WTC11 (cell line): ENCODE results near the gene SDK2. TPM values are rescaled to one million over a fixed set of nuclear protein-coding genes. Genes with fewer than 3 reads are reported as not detected.

Experiments
- ATAC-seq: fragments of 200-7000 bp; cut with Tn5 transposase; 2 replicates; pipeline ENCODE4 v1.10.0; 2021; ENCODE audit warnings: mild to moderate bottlenecking, moderate library complexity
- CTCF ChIA-PET: fragments of 300-600 bp; sonication (Branson Sonifier 250); formaldehyde crosslinking; loops from one replicate; lab custom pipeline; 2021; ENCODE audit warnings: antibody characterized with exemption; lab: Charles Lee
- POLR2A ChIA-PET: fragments of 350-600 bp; sonication (Branson Sonifier 250); formaldehyde crosslinking; loops from one replicate; lab custom pipeline; 2021; ENCODE audit warnings: antibody characterized with exemption; lab: Charles Lee
- DNase-seq: peaks from one replicate; pipeline ENCODE4 v3.0.0; 2021; ENCODE audit warnings: low spot score
- H3K27ac Mint-ChIP-seq: 2 replicates; pipeline ENCODE4 v1.8.0; 2021; ENCODE audit warnings: mixed read lengths
- H3K27me3 Mint-ChIP-seq: 2 replicates; pipeline ENCODE4 v1.8.0; 2021; ENCODE audit warnings: low read depth, mild to moderate bottlenecking, moderate library complexity, mixed read lengths
- H3K36me3 Mint-ChIP-seq: 2 replicates; pipeline ENCODE4 v1.8.0; 2021; ENCODE audit warnings: mixed read lengths
- H3K4me1 Mint-ChIP-seq: 2 replicates; pipeline ENCODE4 v1.8.0; 2022; ENCODE audit warnings: mixed read lengths
- H3K4me3 Mint-ChIP-seq: 2 replicates; pipeline ENCODE4 v1.8.0; 2021; ENCODE audit warnings: mild to moderate bottlenecking, moderate library complexity, mixed read lengths
- H3K9me3 Mint-ChIP-seq: 2 replicates; pipeline ENCODE4 v1.8.0; 2021; ENCODE audit warnings: mixed read lengths
- AR ChIP-seq: fragments of 250-450 bp; sonication (Bioruptor Pico); IDR thresholded peaks from 2 replicates; pipeline ENCODE4 v1.9.0; 2021; ENCODE audit warnings: mild to moderate bottlenecking
- CDX4 ChIP-seq: fragments of 250-450 bp; sonication (Bioruptor Pico); IDR thresholded peaks from 2 replicates; pipeline ENCODE4 v1.9.0; 2021; ENCODE audit warnings: moderate library complexity, mild to moderate bottlenecking, inconsistent platforms, borderline replicate concordance
- E2F1 ChIP-seq: sonication (generic); formaldehyde crosslinking; IDR thresholded peaks from 2 replicates; pipeline ENCODE4 v1.8.0; 2022; ENCODE audit warnings: mild to moderate bottlenecking, missing genetic modification reagents
- ESRRA ChIP-seq: sonication (generic); formaldehyde crosslinking; IDR thresholded peaks from 2 replicates; pipeline ENCODE4 v1.8.1; 2022; ENCODE audit warnings: mild to moderate bottlenecking, missing genetic modification reagents, borderline replicate concordance
- FOXK1 ChIP-seq: sonication (generic); formaldehyde crosslinking; IDR thresholded peaks from 2 replicates; pipeline ENCODE4 v1.8.0; 2022; ENCODE audit warnings: mild to moderate bottlenecking, moderate library complexity, missing genetic modification reagents
- GTF2I ChIP-seq: fragments of 250-450 bp; sonication (Bioruptor Pico); conservative IDR thresholded peaks from 2 replicates; pipeline ENCODE4 v1.4.0; 2021; ENCODE audit warnings: mild to moderate bottlenecking
- IRF2 ChIP-seq: sonication (generic); formaldehyde crosslinking; IDR thresholded peaks from 2 replicates; pipeline ENCODE4 v1.8.0; 2022; ENCODE audit warnings: low read depth, missing genetic modification reagents, borderline replicate concordance
- MLX ChIP-seq: sonication (generic); formaldehyde crosslinking; IDR thresholded peaks from 2 replicates; pipeline ENCODE4 v1.8.1; 2023; ENCODE audit warnings: mild to moderate bottlenecking, missing genetic modification reagents, moderate library complexity
- NR3C1 ChIP-seq: sonication (generic); formaldehyde crosslinking; conservative IDR thresholded peaks from 2 replicates; pipeline ENCODE4 v1.8.1; 2023; ENCODE audit warnings: low read depth, mild to moderate bottlenecking, missing genetic modification reagents
- PRDM15 ChIP-seq: sonication (generic); formaldehyde crosslinking; IDR thresholded peaks from 2 replicates; pipeline ENCODE4 v1.8.0; 2022; ENCODE audit warnings: missing genetic modification reagents
- SP1 ChIP-seq: sonication (generic); formaldehyde crosslinking; conservative IDR thresholded peaks from 2 replicates; pipeline ENCODE4 v1.8.1; 2022; ENCODE audit warnings: missing genetic modification reagents
- TCF7 ChIP-seq: sonication (generic); formaldehyde crosslinking; IDR thresholded peaks from 2 replicates; pipeline ENCODE4 v1.8.0; 2022; ENCODE audit warnings: mild to moderate bottlenecking, low read depth, missing genetic modification reagents, moderate library complexity
- ZBTB21 ChIP-seq: sonication (generic); formaldehyde crosslinking; IDR thresholded peaks from 2 replicates; pipeline ENCODE4 v1.8.1; 2023; ENCODE audit warnings: mild to moderate bottlenecking, missing genetic modification reagents, borderline replicate concordance
- ZBTB43 ChIP-seq: sonication (generic); formaldehyde crosslinking; IDR thresholded peaks from 2 replicates; pipeline ENCODE4 v1.8.1; 2023; ENCODE audit warnings: mild to moderate bottlenecking, missing genetic modification reagents
- ZNF138 ChIP-seq: sonication (generic); formaldehyde crosslinking; conservative IDR thresholded peaks from 2 replicates; pipeline ENCODE4 v1.8.1; 2022; ENCODE audit warnings: mild to moderate bottlenecking, moderate library complexity, missing genetic modification reagents
- ZNF281 ChIP-seq: sonication (generic); formaldehyde crosslinking; IDR thresholded peaks from 2 replicates; pipeline ENCODE4 v1.8.0; 2023; ENCODE audit warnings: mild to moderate bottlenecking, missing genetic modification reagents
- total RNA-seq: library from RNA; stranded (reverse); gene quantifications from 3 replicates; pipeline ENCODE4 v1.2.3, GENCODE V29; 2021

The SDK2 gene
- total RNA-seq, 1 experiment from 2014 or later, result 14.8 TPM

GRCh38 chr17:73591296-73592078, 52.8 kb downstream of the SDK2 start (continued):
- TF ChIP-seq CDX4 (CRISPR knock-in tag), result no peak
- TF ChIP-seq ZNF281 (CRISPR knock-in tag), result no peak
- TF ChIP-seq MLX (CRISPR knock-in tag), result no peak
- no peak for TF ChIP-seq TCF7 (CRISPR knock-in tag)
- no peak for TF ChIP-seq FOXK1 (CRISPR knock-in tag)
- TF ChIP-seq SP1 (CRISPR knock-in tag), result no peak
- TF ChIP-seq ZBTB21 (CRISPR knock-in tag), result no peak
- TF ChIP-seq AR (CRISPR knock-in tag), result no peak
- TF ChIP-seq ZBTB43 (CRISPR knock-in tag), result no peak

GRCh38 chr17:73589363-73589980, 54.8 kb downstream of the SDK2 start:
- no peak for TF ChIP-seq NR3C1 (CRISPR knock-in tag)
- no peak for TF ChIP-seq IRF2 (CRISPR knock-in tag)
- TF ChIP-seq E2F1 (CRISPR knock-in tag), result no peak
- TF ChIP-seq AR (CRISPR knock-in tag), result no peak
- TF ChIP-seq GTF2I, result peak; percentile 61; the same call in 1 of the 2 replicates
- TF ChIP-seq PRDM15 (CRISPR knock-in tag), result no peak
- TF ChIP-seq ESRRA (CRISPR knock-in tag), result no peak
- TF ChIP-seq ZNF138 (CRISPR knock-in tag), result no peak
- H3K36me3 Mint-ChIP-seq, result no peaks in the 10 kb centered on the region
- ATAC-seq, result no peak
- no peaks in the 10 kb centered on the region for H3K9me3 Mint-ChIP-seq
- H3K27me3 Mint-ChIP-seq, result no peaks in the 10 kb centered on the region
- CTCF ChIA-PET, result interaction anchor here (0.8 to 2.5 kb wide), 4 partner anchors 29 to 160 kb away, joined by 3 to 11 read pairs (median 4); no protein-coding TSS in a partner anchor
- no peak for DNase-seq
- H3K27ac Mint-ChIP-seq, result no peak overlapping the region
- POLR2A ChIA-PET, result no interaction called here
- no peak overlapping the region for H3K4me3 Mint-ChIP-seq
- peaks cover 49% of the 10 kb centered on the region for H3K4me1 Mint-ChIP-seq
